ENCODE data around the gene PISD.
"Not testable (repeated sequence)": the region's sequence is repeated elsewhere in the genome, so short reads cannot be mapped to it uniquely, and the experiment has no call there.

PISD gene

GRCh38 chr22:31661851-31662667, at the start of gene PISD:
PISD (minus strand) TSS chr22:31662215; CDS start chr22:31662208, 7 bp downstream.
- DNase-seq = peak; percentile 96

GRCh38 chr22:31711226-31711625, 49.2 kb upstream of the PISD start:
- DNase-seq = not testable (repeated sequence)

GRCh38 chr22:31707519-31707918, 45.5 kb upstream of the PISD start:
- no peak for DNase-seq

GRCh38 chr22:31695423-31695822, 33.4 kb upstream of the PISD start:
- DNase-seq = no peak

- not testable (repeated sequence) for DNase-seq
These were observed 32.0 kb upstream of the PISD start for GRCh38 chr22:31694046-31694445.

GRCh38 chr22:31692186-31692886, 30.3 kb upstream of the PISD start:
- no peak for DNase-seq

GRCh38 chr22:31691408-31691807, 29.4 kb upstream of the PISD start:
- no peak for DNase-seq

GRCh38 chr22:31683181-31684105, 21.4 kb upstream of the PISD start:
- no peak for DNase-seq

- DNase-seq = no peak
These were observed 20.7 kb upstream of the PISD start for GRCh38 chr22:31682751-31683150.

- DNase-seq = no peak
These were observed 19.6 kb upstream of the PISD start for GRCh38 chr22:31681349-31682345.

- no peak for DNase-seq
These were observed 18.9 kb upstream of the PISD start for GRCh38 chr22:31680861-31681341.

- no peak for DNase-seq
These were observed 16.7 kb upstream of the PISD start for GRCh38 chr22:31678748-31679147.

GRCh38 chr22:31676700-31677099, 14.7 kb upstream of the PISD start:
- peak; percentile 84 for DNase-seq

GRCh38 chr22:31674219-31674618, 12.2 kb upstream of the PISD start:
- not testable (repeated sequence) for DNase-seq

GRCh38 chr22:31668849-31669248, 6.8 kb upstream of the PISD start:
- DNase-seq = not testable (repeated sequence)

- no peak for DNase-seq
These were observed 638 bp upstream of the PISD start for GRCh38 chr22:31662668-31663037.

GRCh38 chr22:31660860-31661341, 1.1 kb downstream of the PISD start:
- not testable (repeated sequence) for DNase-seq

GRCh38 chr22:31659246-31659645, 2.8 kb downstream of the PISD start:
- no peak for DNase-seq

GRCh38 chr22:31654408-31654807, 7.6 kb downstream of the PISD start:
- no peak for DNase-seq

GRCh38 chr22:31653944-31654343, 8.1 kb downstream of the PISD start:
- no peak for DNase-seq

- DNase-seq = no peak
These were observed 8.9 kb downstream of the PISD start for GRCh38 chr22:31652911-31653684.
